ENCODE results near the gene FNBP1.
"Not testable (repeated sequence)": the region's sequence is repeated elsewhere in the genome, so short reads cannot be mapped to it uniquely, and the experiment has no call there.

FNBP1 gene

DNA sequence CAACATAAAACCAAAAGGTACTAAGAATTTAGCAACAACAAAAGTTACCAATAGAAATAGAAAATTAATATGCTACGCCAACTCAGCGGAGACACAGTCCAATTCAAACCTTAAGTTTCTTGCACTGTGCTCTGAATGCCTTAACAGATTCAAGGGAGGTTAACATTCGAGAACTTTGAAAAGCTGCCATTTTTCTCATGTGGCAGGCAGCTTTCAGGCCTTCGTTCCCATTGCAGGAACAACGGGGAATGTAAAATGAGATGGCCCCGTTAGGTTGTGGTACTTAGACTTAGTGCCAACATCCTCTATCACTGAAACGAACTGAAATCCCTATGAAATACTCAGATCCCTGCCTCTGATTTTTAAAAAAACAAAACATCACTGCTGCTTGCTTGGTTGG is 22.4 kb downstream of the FNBP1 start:
- DNase-seq: no peak

DNA sequence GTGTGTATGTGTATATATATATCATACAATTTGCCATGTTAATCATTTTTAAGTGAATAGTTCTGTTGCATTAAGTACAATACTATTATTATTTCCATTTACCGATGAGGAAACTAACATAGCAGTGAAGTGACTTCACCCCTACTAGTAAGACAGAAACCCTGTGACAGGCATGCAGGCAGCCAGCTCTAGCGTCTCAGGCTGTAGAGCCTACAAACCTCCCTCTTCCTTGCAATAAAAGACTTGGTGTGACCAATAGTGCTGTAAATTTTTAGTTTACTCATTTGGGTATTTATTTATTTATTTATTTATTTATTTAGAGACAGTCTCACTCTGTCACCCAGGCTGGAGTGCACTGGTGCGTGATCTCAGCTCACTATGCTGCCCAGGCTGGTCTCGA is 24.7 kb downstream of the FNBP1 start:
- DNase-seq: no peak

DNA sequence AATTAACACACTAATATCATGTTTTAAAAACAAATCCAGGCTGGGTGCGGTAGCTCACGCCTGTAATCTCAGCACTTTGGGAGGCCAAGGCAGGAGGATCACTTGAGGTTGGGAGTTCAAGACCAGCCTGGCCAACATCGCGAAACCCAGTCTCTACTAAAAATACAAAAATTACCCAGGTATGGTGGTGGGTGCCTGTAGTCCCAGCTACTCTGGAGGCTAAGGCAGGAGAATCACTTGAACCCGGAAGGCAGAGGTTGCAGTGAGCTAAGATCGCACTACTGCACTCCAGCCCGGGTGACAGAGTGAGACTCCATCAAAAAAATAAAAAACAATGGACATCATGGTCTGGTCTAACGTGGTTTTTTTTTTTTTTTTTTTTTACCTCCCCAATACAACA is 25.5 kb downstream of the FNBP1 start:
- not testable (repeated sequence) for DNase-seq

DNA sequence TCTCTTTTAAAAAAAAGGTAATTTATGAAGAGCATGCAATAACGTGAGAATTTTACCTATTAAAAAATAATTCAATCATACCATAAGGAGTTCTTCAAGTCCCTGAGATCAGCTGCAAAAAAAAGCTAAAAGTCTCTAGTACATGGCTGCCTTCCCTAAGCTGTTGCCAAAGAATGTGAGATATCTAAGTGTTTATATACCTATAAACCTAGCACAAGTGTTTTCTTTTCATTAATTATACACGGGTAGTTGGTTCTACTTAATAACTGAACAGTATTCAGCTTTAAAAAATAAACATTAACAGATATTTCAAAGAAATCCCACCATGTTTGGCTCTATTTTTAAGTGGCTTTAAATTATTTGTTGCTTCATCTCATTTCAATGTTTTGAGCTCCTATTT is 25.9 kb downstream of the FNBP1 start:
- no peak for DNase-seq

DNA sequence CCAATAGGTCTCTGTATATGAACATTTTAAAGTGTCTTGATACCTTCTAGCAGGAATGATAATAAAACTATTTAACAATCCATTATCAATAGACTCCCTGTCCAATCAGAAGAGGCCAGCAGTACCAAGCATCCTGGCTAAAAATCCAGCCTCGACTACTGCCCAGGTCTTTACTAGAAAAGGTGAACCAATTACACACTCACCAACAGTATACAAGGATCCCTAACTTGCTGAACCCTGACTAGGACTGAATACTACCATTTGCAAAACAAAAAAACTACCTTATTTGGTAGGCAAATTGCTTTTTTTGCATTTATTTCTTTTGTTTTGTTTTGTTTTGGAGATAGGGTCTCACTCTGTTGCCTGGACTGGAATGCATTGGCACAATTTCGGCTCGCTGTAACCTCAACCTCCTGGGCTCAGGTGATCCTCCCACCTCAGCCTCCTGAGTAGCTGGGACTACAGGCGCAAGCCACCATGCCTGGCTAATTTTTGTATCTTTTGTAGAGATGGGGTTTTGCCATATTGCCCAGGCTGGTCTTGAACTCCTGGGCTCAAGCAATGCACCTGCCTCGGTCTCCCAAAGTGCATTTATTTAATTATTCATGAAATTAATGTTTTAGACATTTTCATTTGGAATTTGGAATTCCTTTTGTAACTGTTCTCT is 27.5 kb downstream of the FNBP1 start:
- DNase-seq: no peak

DNA sequence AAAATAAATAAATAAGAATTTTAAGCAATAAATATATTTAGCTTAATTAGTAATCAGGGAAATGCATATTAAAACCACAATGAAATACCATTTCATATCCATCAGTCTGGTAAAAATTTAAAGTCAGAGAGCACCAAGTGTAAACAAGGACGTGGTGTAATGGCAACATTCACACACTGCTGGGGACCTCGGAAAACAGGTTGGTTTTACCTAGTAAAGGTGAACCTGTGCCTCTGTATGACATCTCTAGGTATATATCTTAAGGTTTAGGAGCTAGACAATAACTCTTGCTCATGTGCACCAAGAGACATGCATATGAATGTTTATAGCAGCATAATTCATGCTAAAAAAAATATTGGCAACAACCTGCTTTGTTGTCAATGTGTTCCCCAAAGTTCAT is 29.7 kb downstream of the FNBP1 start:
- DNase-seq: no peak

DNA sequence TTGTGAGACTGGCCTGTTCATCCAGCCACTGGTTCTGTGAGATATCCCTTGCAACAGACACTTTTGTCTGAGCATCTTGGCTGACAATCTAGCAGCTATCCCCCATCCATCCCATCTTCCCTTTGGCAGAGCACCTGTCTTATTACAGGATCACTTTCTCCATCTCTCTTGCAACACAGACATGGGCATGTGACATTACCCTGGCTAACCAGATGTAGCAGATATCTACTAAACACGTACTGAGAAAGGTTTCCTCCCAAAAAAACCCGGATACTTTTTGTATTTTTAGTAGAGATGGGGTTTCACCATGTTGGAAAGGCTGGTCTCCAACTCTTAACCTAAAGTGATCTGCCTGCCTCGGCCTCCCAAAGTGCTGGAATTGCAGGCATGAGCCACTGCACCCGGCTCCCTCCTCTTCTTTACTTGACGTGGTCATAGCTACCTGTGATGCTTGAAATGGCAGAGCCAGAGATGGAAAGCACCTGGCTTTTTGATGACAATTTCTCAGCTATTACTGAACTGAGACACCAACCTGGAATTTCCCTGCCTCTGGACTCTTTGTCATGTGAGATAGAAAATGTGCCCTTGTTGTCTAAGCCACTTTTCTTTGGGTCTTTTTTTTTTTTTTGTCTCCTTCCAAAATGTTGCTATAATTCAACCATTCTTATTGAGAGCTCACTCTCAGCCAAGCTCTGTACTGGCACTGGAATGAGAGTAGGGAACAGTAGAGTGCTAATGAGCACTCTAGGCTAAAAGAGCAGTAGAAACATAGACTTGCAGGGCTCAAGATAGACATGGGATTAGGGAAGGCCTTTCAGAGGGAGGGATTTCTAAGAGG is 32.6 kb downstream of the FNBP1 start:
- DNase-seq: no peak

DNA sequence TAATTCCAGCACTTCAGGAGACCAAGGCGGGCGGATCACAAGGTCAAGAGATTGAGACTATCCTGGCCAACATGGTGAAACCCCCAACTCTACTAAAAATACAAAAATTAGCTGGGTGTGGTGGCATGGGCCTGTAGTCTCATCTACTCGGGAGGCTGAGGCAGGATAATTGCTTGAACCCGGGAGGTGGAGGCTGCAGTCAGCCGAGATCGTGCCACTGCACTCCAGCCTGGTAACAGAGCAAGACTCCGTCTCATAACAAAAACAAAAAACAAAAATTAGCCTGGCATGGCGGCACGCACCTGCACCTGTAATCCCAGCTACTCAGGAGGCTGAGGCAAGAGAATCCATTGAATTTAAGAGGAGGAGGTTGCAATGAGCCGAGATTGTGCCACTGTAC is 33.4 kb downstream of the FNBP1 start:
- not testable (repeated sequence) for DNase-seq

DNA sequence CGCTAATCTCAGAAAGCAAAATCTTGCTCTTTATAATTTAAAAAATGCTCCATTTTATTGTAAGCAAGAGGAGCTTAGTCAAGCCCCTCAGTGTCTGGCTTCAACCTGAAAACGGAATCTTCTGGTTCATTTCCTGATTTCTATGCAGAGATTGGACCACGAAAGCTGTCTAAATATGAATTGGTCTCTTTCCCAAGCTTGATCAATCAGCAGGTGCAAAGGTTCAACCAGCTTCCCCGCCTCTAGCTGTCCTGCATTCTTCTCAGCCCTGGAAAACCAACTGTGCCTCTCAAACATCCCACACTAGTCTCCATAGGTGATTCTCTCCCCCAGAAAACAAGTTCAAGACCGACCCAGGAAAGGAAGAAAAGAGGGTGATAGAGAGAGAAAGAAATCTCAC is 34.5 kb downstream of the FNBP1 start:
- DNase-seq: no peak

DNA sequence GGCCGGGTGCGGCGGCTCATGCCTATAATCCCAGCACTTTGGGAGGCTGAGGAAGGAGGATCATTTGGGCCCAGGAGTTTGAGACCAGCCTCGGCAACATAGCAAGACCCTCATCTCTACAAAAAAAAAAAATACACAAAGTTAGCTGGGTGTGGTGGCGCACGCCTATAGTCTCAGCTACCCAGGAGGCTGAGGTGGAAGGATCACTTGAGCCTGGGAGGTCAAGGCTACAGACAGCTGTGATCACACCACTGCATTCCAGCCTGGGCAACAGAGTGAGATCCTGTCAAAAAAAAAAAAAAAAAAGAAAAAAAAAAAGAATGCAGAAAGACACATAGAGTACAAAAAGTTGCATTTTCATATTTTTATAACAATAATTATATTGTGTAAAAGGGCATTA is 36.0 kb downstream of the FNBP1 start:
- DNase-seq: not testable (repeated sequence)

DNA sequence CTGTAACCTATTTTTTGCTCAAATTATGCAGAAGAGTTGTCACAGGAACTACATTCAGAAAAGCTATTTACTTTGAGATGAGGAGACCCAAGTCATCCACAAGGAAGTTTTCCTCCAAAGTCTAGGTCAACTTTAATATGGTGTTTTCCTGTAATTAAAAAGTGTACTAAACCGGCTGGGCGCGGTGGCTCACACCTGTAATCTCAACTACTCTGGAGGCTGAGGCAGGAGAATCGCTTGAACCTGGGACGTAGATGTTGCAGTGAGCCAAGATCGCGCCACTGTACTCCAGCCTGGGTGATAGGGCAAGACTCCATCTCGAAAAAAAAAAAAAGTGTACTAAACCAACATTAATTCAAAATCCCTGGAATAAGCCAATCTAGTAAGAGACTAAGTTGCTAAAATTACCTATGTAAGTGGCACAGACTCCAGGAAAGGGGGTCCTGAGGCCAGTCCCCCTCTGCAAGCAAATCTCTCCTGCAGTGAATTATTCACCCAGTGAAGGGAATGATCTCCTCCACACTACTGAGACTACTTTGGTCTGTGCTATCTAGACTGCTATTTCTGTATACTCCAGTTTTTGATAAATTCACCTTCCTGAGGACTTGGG is 38.9 kb downstream of the FNBP1 start:
- no peak for DNase-seq

DNA sequence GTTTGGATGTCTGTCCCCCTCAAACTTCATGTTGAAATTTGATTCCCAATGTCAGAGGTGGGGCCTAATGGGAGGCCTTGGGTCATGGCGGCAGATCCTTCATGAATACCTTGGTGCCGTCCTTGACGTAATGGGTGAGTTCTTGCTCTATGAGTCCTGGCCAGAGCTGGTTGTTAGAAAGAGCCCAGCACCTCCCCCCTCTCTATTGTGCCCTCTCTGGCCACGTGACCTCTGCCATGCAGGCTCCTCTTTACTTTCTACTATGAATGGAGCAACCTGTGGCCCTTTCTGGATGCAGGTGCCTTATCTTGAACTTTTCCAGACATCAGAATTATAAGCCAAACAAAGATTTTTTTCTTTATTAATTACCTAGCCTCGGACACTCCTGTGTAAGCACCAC is 40.7 kb downstream of the FNBP1 start:
- DNase-seq: no peak

DNA sequence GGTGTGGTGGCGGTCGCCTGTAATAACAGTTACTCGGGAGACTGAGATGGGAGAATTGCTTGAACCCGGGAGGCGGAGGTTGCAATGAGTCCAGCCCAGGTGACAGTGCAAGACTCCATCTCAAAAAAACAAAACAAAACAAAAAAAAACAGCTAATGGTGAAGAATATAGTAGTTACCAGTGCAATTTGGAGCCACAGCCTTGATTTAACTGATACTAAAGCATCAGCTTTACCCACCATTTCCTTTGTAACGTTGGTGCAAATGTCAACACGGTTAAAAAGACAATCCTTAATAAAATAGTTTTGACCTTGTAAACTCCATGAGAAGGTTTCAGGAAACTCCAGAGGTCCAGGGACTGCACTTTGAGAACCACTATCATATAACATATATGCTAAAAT is 41.8 kb downstream of the FNBP1 start:
- no peak for DNase-seq

DNA sequence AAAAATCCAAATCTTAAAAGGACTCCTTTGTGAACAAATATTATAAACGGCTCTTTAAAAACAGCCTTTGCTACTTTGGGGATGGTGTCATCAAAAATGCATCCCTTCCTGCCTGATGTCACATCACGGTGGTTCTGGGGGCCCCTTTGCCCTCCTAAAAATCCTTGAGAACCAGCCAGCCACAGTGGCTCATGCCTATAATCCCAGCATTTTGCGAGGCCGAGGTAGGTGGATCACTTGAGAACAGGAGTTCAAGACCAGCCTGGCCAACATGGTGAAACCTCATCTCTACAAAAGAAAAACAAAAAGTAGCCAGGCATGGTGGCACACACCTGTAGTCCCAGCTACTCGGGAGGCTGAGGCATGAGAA is 43.9 kb downstream of the FNBP1 start:
- DNase-seq: no peak

DNA sequence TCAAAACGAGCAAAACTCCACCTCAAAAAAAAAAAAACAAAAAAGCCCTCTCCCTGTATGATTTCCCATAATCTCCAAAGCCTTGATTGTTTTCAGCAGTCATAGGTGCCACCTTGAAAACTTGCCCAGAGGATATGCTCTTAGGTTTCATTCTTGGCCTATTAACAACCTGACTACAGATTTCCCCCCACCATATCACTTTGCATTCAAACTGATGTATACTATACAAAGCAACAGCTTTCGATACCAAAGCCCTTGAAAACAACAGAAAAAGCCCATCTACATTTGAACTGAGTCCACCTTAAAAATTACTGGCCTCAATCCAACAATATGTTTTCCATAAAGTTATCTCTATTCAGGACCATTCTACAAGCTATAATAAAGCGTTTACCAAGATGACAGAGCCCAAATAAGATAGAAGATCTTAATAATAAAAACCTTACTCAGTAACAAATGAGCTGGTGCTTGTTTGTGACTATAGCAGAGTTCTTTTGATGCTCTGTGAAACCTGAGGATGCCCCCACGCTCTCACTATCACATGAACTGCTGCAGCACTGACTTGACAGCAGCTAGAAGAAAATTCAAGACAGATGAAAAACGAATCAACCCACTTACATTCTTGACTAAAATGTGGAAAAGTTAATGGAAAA is 44.4 kb downstream of the FNBP1 start:
- no peak for DNase-seq

DNA sequence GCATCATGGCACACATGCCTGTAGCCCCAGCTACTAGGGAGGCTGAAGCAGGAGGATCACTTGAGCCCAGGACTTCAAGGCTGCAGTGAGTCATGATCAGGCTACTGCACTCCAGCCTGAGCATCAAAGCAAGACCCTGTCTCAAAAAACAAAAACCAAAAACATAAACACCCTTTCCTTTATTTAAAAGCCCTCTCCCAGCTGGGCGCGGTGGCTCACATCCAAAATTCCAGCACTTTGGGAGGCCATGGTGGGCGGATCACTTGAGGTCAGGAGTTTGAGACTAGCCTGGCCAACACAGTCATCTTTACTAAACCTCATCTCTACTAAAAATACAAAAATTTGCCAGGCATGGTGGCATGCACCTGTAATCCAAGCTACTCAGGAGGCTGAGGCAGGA is 45.3 kb downstream of the FNBP1 start:
- not testable (repeated sequence) for DNase-seq

DNA sequence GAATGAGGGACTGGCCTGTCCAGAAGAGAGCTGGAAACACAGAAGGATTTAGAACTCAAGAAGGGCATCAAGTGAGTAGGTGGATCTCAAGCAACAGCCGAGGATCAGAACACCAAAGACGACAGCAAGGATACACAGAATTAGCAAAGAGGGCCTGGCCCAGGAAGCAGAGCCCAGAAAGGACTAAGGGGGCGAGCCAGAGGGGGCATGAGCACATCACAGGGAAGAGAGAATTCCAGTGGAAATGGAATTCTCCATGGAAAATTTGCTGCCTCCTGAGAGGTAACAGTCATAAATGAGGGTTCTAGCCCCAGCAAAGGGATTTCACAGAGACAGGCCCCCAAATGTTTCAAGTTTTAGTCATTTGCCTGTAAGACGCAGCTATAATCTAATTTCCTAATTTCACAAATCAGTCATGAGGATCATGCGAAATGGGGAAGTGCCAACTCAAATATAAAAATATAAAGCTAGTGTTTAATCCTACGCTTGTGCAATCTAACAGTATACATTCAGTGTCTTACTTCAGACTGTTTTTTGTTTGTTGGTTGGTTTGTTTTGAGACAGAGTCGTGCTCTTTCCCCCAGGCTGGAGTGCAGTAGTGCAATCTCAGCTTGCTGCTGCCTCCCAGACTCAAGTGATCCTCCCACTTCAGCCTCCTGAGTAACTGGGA is 46.7 kb downstream of the FNBP1 start:
- DNase-seq: peak; percentile 15

DNA sequence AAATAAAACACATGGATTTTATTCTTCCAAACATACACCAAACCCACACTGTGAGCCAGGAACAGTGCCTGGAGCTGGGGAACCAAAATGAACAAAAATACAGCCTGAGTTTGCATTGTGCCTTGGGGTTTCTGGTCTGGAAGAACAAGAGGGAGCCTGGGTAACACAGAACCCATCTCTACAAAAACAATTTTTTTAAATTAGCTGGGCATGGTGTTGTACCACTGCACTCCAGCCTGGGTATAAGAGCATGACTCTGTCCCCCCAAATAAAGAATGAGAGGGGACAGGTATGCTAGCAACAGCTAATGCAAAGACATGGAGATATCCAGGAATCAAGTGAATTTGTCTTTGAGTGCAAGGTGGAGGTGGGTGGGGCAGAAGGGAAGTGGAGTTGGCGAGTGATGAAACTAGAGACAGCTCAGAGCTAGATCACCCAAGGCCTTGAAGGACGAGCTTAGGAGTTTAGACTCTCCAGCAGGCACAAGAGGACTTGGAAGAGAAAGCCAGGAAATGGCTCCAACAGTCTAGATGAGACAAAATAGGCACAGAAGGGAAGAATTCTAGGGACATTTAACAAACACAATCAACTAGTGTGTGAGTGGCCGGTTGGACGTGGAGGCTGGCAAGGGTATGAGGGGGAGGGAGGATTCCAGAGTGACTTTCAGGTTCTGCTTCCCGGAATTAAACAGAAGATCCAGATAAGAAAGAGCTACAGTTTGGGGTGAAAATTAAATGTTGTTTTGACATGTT is 47.4 kb downstream of the FNBP1 start:
- DNase-seq: no peak

DNA sequence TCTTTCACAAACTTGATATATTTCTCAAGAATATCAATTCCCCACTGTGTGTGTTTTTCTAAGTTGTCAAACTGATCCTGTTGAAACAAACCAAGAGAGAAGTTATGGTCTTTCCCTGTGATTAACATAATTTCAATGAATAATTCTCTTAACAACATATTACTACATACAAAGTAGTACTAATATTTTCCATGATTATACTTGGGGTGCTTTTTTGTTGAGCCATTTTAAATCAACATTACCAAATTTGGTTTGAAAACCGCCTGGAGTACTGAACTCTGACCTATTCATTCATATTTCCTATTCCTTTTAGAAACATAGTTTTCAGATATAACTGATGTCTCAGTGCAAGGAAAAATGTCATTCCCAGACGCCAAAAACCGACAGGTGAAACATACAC is 48.1 kb downstream of the FNBP1 start:
- DNase-seq: no peak

DNA sequence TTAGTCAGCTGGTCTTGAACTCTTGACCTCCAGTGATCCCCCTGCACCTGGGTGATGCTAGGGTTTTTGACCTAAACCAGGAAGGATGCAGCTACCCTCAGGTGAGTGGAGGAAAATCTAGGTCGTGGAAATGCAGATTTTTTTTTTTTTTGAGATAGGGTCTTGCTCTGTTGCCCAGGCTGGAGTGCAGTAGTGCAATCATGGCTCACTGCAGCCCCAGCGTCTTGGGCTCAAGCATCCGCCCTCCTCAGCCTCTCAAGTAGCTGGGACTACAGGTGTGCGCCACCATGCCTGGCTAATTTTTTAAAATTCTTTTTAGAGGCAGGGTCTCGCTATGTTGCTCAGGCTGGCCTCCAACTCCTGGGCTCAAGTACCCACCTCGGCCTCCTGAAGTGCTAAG is 51.9 kb downstream of the FNBP1 start:
- DNase-seq: not testable (repeated sequence)

DNA sequence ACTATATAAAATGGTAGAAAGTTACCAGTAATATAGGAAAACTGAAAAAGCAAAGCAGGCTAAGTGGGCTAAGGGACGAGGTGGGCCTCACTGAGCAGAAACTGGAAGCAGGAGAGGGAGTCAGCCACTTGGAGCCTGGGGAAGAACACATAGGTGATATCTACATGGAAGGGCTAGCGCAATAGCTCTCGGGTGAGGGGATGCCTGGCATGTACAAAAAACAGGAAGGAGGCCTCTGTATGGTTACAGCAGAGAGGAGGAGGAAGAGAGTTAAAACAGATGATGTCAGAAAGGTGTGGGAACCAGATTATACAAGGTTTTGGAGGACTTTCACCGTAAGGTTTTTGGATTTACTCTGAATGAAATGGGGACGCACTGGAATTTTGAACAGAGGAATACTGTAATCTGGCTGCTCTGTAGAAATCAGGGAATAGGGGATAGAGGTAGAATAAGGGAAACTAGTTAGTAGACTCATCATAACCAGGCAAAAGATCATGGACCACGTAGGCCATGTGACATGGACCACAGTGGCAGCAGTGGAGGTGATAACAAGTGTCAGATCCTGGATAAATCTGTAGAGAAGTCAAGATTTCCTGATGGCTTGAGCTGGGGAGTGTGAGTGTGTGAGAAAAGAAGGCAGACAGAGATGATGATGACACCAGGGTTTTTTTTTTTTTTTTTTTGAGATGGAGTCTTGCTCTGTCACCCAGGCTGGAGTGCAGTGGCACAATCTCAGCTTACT is 52.5 kb downstream of the FNBP1 start:
- DNase-seq: peak; percentile 44

DNA sequence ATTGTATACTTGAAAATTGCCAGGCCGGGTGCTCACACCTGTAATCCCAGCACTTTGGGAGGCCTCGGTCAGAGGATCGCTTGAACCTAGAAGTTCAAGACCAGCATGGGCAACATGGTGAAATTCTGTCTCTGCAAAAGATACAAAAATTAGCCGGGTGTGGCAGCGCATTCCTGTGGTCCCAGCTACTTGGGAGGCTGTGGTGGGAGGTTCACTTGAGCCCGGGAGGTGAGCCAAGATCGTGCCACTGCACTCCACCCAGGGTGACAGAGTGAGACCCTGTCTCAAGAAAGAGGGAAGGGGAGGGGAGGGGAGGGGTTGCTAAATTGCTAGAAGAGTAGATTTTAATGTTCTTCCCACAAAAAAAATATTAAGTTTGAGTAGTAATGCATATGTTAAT is 53.2 kb downstream of the FNBP1 start:
- DNase-seq: no peak
